ENCODE measurements around the gene RAB17. TPM values are rescaled to one million over a fixed set of nuclear protein-coding genes. Genes with fewer than 3 reads are reported as not detected.

The RAB17 gene
- polyA plus RNA-seq, 1 donor = 164 TPM

GRCh38 chr2:237525559-237526157 is 64.9 kb downstream of the RAB17 start:
- H3K4me1 ChIP-seq (ENCODE audit: control insufficient read depth, insufficient read depth, low read length) = no peaks in the 10 kb centered on the region
- no CpG with 5 or more reads among the region's 17 CpGs for WGBS (ENCODE audit: insufficient coverage, low lambda C conversion rate)
- no peaks in the 10 kb centered on the region for H3K36me3 ChIP-seq (ENCODE audit: control insufficient read depth, insufficient read depth, low read length)
- H3K4me3 ChIP-seq (ENCODE audit: low read length) = no peak overlapping the region
- no peak overlapping the region for H3K27ac ChIP-seq (ENCODE audit: low read length)
- H3K27me3 ChIP-seq (ENCODE audit: control insufficient read depth, insufficient read depth, low read length) = no peaks in the 10 kb centered on the region
- no peaks in the 10 kb centered on the region for H3K9me3 ChIP-seq (ENCODE audit: control insufficient read depth, low read depth, low read length)
- DNase-seq = no peak

GRCh38 chr2:237524631-237525030 is 65.9 kb downstream of the RAB17 start:
- peak; percentile 48 to 58 for DNase-seq
- Histone ChIP-seq H3K27me3 (ENCODE audit: control insufficient read depth, insufficient read depth, low read length) (no peaks in the 10 kb centered on the region), H3K4me1 (ENCODE audit: control insufficient read depth, insufficient read depth, low read length) (peaks cover 6% of the 10 kb centered on the region), H3K27ac (ENCODE audit: low read length) (no peak overlapping the region), H3K9me3 (ENCODE audit: control insufficient read depth, low read depth, low read length) (no peaks in the 10 kb centered on the region), H3K36me3 (ENCODE audit: control insufficient read depth, insufficient read depth, low read length) (no peaks in the 10 kb centered on the region), H3K4me3 (ENCODE audit: low read length) (no peak overlapping the region)
- WGBS (ENCODE audit: insufficient coverage, low lambda C conversion rate) = no CpG with 5 or more reads among the region's 6 CpGs

Other genes with a start within 250 kb of the RAB17 start
- gene COL6A3, start 176.6 kb downstream of the RAB17 start, polyA plus RNA-seq = 127 TPM
- 31.8 TPM for gene MLPH, start 103.5 kb downstream of the RAB17 start, polyA plus RNA-seq
- gene PRLH, start 24.2 kb downstream of the RAB17 start, polyA plus RNA-seq = not detected
- 65.4 TPM for gene LRRFIP1, start 36.9 kb upstream of the RAB17 start, polyA plus RNA-seq
- 0.49 TPM for gene RBM44, start 208.0 kb upstream of the RAB17 start, polyA plus RNA-seq